Measurements from ENCODE around the gene PPP2R5C.

The PPP2R5C gene

DNA sequence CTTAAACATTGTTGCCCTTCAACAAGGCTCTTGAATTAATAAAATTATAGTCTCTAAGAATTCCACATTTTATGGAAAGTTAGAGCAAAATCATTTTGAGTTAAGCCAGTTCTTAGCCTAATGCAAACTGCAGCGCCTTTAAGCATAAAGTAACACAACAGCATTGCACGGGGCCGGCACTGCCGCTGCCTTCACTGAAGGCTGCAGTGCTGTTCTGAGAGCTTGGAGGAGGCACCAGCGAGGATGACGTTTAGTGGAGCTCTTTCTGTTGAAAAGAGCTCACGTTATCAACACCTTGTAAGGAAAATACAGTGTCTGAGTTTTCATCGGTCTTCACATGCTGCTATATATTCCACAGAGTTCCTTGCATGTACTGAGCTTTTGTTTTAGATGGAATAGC, 164.6 kb downstream of the PPP2R5C start:
- no peak for DNase-seq

DNA sequence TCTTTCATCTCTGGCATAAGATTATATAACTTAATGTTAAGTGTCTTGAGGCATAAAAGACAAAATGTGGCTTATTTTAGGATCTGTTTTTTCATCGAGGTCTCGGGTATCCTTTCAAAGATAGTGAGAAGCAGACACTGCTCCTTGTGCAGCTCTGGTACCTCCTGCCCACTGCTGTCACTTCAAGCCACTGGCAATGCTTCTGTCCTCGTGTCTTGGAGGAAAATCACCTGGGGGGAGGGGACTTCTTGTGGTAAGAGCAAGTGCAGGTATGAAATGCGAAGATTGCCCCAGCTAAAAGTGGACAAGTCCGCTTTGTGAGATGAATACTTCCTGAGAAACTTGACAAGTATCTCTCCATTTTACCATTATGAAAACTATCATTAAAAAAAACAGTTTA, 165.1 kb downstream of the PPP2R5C start:
- no peak for DNase-seq

DNA sequence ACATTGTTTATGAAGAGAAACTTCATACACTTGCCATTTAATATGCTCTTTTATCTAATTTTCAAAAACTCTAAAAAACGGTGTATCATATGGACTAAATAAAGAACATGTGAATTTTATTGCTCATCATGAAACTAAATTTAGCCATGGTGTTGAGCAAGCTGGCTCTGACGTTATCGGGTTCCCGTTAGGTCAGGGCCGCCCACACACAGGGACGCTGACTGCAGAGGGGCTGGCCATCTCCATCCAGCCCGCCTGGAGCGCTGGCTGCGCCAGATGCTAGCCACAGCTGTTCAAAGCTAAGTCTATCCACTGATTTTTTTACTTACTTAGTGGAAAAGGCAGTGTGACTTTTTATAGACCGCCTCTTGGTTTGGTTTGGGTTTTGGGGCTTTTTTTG, 166.3 kb downstream of the PPP2R5C start:
- no peak for DNase-seq

DNA sequence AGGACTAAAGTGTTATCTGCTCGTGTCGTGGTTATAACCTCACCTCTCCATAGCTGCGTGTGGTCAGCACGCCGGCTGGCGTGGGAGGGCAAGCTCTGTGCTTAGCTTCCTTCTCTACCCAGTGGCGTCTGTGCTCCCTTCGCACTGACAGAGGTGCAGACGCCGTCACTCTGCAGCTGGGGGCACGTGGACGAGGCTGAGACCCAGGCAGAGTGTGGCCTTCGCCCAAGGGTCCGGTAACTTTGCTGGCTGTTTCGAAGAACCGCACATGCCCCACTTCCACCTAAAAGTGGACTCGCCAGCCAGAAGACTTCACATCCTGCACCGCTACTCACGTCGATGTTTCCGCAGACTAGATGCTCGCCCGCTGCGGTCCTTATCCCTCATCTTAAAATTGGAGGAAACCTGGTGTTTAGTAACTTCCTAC, 166.9 kb downstream of the PPP2R5C start:
- no peak for DNase-seq

DNA sequence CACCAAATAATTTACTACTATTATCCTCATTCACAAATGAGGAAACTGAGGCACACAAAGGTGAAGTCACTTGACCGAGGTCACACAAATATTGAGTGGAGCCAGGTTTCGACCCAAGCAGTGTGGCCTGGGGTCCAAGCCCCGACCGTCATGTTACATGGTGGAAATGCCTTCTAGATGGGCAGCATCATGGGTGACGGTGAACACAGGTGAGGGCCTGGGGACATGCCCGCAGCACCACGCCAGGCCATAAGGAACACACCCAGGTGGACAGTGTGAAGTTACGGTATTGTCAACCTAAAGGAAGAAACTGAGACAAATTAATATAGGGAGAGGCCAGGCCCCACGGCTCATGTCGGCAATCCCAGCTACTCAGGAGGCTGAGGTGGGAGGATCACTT, 167.6 kb downstream of the PPP2R5C start:
- DNase-seq = no peak

DNA sequence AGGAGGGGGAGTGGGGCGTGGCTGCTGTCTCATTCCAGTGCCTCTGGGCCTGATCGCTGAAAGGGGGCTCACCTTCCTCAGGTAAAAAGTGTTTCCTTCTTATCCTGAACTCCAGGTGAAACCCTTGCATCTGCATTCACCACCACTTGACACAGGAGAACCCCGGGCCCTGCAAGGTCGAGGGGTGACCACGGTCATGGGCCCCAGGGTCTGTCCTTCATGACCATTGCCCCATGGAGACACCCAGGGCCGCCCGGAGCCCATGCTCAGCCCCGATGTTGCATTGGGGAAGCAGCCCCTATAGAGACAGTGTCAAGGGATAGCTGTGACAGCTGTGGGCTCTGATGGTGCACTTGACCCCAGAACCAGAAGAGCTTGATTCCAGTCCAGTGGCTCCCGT, 168.4 kb downstream of the PPP2R5C start:
- DNase-seq = no peak

DNA sequence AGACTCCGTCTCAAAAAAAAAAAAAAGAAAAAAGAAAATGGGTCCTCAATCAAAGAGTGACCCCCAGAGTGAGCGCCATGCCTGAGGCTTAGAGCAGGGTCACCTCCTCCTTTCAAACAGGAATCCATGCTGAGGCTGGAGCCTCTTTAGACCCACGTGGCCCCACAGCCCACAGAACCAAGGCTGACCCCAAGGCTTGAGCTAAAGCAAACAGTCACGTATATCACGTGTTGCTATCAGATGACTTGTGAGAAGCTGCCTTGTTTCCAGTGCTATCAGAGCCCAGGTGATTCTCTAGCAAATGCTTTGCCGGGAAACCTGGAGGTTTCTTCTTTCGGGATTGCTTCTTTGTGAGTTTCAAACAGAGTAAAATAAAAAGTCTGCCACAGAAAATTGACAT, 171.2 kb downstream of the PPP2R5C start:
- DNase-seq = peak; percentile 5

DNA sequence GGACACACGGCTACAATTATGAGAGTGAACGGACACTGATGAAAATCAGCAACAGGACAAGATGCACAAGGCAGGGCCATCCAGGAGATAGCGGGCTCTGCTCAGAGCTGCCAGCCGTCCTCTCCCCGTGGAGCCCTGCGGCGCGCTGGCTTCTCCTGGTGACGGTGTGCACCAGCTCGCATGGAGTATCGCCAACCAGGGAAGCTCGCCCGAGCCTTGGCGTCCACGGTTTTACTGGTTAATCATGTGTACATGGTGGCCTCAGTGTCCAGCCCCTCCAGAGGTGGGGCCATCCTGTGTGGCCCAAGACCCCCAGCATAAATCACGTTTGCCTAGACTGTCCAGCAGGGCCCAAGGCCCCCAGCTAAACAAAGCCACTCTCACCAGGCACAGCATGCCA, 171.7 kb downstream of the PPP2R5C start:
- no peak for DNase-seq

DNA sequence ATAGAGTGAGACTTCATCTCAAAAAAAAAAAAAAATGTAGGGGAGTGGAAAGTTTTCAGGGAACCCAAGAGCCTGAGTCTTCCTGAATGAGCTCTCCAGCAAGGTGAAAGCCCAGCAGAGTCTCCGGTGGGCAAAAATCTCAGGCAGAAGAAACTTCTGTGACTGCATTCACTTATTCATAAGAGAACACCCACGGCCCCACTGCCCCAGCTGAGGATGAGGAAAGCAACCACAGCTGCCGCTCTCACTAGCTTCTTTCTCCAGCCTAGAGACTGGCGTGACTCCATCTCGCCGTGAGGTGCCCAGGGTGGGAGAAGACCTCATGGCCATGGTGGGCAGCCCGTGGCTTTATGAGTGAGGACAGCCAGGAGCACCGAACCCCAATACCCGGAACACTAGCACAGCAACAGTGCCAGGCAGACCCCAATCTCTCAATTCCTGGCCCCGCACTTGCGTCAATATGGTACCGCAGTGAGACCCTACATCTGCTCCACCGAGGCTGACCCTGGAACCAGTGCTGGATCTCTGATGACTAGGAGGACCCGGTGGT, 173.2 kb downstream of the PPP2R5C start:
- DNase-seq = no peak

DNA sequence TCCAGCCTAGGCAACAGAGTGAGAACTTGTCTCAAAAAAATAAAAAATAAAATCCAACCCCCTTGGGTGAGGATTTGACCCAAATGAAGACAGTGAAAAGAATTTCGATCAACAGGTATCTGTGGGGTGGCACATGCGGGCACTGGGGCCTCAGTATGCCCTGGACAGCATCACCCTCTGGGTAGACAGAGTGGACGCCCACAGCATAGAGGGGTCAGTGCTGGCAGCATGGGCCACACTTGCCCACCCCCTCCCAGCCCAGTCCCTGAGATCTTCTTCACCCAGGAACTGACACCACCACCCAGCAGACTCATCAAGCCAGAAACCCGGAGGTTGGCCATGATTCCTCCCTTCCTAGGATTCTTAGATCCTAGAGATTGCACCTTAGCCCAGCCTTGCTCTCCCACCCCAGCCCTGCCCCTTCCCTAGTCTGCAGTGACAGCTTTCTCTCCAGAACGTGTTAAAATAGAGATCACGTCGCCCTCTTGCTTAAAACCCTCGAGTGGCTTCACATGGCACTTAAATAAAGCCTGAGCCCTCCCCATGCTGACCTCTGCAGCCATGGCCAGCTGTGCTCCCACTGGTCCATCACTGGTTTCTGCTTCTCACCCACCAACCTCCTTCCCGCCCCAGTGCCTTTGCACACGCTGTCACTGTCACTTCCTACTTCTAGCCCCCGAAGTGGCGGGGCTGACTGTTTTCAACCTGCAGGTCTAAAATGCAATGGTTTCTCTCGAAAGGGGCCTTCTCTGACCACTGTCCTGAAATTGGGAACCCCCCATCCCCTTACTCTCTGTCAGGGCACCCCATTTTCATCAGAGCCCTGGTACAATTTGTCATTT, 176.6 kb downstream of the PPP2R5C start:
- DNase-seq = no peak

DNA sequence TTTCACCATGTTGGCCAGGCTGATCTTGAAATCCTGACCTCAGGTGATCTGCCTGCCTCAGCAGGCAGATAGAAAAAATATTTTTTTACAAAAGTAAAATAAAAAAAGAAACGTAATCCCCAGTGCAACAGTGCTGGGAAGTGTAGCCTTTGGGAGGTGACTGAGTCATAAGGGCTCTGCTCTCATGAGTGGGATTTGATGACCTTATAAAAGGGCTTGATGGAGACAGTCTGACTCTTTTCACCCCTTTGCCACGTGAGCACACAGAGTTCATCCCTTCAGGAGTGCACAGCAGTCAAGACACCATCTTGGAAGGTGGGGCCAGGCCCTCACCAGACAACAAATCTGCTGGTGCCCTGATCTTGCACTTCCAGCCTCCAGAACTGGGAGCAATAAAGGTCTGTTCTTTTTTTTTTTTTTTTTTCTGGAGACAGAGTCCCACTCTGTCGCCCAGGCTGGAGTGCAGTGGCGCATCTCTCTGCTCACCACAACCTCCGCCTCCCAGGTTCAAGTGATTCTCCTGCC, 178.2 kb downstream of the PPP2R5C start:
- DNase-seq = no peak

DNA sequence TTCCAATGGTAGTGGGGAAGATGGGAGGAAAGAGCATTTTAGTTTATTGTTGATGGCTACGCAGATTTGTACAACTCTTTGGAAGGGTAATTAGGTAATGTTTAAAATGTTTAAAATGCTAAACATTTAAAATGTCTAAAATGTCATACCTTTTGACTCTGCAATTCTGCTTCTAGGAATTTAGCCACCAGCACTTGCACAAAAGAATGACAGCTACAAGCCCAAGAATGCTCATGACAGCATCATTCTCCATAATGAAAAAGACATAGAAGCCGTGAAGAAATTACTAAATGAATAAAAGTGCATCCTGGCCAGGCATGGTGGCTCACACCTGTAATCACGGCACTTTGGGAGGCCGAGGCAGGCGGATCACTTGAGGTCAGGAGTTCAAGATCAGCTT, 182.9 kb downstream of the PPP2R5C start:
- DNase-seq = no peak

DNA sequence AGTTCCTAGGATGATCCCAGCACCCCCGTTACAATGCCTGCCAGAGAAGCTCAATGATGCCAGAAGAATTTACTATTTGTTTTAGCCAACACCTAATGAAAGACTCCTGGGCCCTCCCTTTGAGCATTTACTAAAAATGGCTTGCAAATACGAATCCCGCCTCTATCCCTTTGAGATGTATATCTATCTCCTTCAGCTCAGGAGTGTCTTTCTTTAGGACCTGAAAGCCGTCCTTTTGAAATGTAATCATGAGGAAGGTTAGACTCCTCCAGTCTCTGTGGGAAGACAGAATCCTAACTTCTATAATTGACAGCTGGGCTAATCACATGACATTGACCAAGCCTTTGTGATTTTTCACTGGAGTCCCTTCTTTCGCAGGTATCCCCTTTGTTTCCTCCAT, 183.7 kb downstream of the PPP2R5C start:
- no peak for DNase-seq

DNA sequence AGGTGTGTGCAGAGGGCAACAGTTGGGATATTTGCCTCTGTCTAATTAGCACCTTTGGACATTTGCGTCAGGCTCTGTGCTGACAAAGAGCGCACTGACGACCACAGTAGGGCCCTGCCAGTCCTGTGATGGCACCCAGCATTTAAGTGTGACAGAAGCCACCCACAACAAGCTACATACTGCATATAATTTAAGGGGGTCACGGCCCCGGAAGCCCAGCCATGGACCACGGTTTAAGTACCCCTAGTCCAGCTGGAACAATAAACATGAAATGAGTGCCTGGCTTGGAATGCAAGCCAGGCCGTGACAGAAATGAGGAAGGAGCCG, 186.0 kb downstream of the PPP2R5C start:
- no peak for DNase-seq

DNA sequence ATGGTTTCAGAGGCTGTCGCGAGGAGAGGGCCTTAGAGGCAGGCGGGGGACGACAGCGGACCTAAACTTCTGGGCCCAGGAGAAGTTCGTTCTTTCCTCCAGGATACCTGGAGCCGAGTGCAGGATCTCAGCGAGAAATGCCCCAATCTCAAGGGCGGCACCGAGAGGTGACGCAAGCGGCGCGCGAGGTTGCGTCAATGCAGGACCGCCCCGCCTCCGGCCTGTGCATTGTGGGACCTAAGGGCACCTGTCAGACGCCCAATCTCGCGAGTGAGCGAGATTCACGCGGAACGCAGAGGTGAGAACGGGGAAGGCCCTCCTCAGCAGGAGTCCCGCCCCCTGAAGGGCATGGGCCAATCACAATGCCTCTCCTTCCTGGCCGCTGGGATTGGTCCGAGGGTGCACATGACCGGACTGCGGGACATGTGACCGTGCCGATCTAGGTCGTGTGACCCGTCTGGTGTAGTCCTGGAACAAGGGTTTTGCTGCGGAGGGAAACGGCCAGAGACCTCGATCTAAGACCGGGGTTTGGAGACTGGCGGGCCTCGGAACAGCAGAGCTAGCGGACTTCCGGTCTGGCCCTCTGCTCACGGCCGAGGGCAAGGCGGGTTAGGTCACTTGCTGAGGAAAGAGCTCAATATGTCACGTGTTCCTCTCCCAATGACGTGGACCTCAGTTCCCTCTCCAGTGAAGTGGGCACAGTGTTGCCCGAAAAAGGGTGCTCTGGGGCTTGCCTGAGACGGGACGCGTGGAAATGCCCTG, 186.6 kb downstream of the PPP2R5C start:
- peak; percentile 100 for DNase-seq

DNA sequence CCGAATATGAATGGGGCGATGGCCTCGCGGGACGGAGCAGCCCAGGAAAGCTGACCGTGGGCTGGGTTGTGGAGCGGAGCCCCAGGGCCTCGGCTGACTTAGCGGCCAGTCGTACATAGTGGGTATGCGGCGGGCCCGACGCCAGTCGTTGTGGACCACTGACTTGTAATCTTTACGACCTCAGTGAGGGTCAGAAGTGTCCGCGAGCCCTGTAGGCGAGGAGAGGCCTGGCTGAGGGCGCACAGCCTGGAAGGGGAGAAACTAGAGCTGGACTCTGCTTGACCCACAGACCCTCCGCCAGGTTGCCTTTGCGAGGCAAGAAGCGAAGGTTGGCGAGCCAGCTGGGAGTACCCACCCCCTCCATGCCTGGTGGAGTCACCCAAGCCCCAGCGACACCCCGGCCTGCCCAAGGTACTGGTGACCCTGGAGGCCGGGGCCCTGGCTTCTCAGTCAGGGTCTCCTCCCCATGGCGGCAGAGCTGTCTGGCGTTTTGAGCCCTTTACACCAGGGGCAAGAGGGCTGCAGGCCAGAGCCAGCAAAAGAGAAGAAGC, 187.2 kb downstream of the PPP2R5C start:
- no peak for DNase-seq

DNA sequence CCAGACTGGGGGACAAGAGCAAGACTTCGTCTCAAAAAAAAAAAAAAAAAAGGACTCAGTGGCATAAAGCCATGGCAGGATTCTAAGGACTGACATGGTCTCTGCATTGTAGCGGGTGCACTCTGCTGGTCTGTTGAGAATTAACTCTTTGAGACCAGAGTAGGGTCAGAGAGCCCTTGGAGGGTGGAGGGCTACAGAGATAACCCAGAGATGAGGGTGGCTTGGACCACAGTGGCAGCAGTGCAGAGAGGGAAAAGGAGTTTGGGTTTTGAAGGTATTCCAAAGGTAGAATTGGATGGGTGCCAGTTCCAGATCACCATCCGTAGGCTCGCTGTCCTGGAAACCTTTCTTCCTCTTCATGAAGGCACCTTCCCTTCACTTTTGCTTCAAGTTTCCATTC, 188.6 kb downstream of the PPP2R5C start:
- no peak for DNase-seq

DNA sequence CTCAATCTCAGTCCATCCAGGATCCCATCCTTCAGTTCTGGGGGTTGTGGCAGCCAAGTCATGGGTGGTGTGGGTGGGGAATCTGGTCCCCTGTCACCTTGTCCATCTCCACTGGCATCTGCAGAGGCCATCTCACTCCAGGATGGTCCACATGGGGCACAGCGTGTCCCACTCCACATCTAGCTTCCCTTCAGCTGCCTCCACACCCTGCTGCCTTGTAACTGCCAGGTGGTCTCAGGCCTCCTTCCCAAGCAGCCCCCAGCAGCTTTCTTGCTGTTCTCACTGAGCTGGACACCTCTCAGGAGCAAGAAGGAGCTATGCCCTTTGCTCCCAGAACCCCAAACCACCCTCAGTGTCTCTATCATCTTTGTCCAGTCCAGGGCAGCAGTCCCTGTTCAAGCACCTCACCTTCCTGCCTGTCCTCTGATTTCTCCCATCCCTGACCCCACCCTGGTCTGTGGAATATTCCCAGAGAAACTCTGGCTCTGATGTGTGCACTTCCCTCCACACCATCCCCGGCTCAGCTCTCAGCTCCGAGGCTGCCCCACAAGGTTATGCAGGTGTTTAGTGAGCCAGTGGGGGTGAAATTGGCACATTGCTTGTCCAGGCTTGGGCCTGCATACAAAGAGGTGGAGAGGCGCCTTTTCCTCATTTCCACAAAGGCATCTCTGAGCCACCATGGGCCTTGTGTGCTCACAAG, 189.2 kb downstream of the PPP2R5C start:
- DNase-seq = no peak

DNA sequence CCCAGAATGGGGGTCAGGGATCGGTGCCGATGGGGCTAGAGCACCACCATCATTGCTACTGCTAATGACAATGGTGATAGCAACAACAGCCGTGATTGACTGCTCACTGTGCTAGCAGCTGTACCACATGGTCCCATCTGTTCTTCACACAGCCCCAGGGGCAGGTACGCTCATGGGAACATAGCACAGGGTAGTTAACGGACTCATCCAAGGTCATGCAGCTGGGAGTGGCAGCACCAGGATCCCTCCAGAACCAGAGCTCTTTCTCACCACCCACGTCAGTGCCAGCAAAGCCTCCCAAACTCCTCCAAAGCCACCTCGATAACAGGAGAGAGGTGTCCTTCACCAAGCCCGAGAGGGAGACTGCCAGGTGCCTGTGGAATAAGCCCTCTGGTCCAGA, 191.6 kb downstream of the PPP2R5C start:
- no peak for DNase-seq

DNA sequence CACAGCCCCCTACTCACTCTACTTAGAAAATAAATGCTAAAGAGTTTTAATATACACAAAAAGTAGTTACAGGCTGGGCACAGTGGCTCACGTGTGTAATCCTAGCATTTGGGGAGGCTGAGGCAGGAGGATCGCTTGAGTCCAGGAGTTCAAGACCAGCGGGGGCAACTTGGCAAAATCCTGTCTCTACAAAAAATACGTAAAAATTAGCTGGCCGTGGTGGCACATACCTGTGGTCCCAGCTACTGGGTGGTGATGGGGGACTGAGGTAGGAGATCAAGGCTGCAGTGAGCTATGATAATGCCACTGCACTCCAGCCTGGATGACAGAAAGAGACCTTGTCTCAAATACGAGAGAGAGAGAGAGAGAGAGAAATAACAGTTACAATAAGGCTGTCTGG, 193.0 kb downstream of the PPP2R5C start:
- DNase-seq = no peak

DNA sequence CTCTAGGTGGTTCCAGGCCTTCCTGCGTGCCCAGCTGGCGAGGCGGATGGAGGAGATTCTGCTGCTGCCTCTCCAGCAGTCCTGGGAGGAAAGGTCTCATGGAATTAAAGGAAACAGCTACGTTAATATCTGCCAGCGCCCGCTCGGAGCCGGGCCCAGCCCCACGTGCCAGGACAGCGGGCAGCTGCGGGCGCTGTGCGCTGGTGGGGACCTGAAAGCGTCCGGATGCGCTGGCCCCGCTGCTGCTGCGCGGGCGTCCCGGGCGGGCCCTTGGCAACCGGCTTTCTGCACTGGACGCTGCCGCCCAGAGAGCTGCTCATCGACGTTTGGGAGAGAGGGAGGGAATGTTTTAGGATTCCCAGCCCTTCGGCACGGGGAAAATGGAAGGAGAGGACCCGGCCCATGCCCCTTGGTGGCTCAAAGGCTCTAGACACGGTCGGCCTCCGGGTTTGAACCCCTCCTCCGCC, 194.2 kb downstream of the PPP2R5C start:
- DNase-seq = no peak

DNA sequence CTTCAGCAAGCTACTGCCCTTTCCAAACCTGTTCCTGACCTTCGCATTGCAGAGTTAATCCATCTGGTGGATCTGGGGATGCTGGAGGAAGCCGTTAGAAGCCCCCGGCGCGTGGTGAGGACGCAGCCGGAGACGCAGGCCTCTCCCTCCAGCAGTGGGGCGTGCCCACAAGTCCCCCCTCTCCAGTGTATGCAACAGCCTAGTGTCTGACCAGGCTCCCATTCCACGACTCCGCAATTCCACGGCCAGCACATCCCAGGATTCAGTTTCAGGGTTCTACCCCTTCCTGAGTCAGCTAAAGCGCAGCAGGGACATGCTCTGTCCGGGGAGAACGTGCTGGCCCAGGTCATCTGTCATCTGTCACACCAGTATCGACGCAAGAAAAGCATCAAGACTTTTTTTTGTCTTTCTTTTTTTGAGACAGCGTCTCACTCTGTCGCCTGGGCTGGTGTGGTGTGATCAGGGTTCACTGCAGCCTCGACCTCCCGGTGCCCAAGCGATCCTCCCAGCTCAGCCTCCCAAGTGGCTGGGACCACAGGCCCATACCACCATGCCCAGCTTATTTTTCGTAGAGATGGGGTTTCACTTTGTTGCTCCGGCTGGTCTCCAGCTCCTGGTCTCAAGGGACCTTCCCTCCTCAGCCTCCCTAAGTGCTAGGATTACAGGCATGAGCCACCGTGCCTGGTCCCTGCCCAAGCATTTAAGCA, 194.8 kb downstream of the PPP2R5C start:
- DNase-seq = no peak
